H1 (cell line): ENCODE measurements around the gene COMMD1.

ENCODE experiments used
- ASH2L ChIP-seq: fragments of 200-600, 300-600 bp; sonication (generic); IDR thresholded peaks from one replicate; pipeline ENCODE4 v1.7.1; 2017; ENCODE audit warnings: low read length
- CBX8 ChIP-seq: fragments of 300-800, 300-1000 bp; sonication (generic); IDR thresholded peaks from 2 replicates; pipeline ENCODE4 v1.7.1; 2016; ENCODE audit warnings: low read depth, low read length, borderline replicate concordance
- CTCF ChIP-seq, 3 experiments: IDR thresholded peaks; 1 replicate in 2 of 3; 2 replicates in 1 of 3; pipeline versions ENCODE4 v1.5.1 to v1.6.1; 2011; ENCODE audit warnings: low read length in 3 of 3, mild to moderate bottlenecking in 3 of 3, inconsistent platforms in 2 of 3, low read depth in 1 of 3, moderate library complexity in 1 of 3; ENCODE audit not compliant: insufficient read depth in 1 of 3; ENCODE audit errors: control extremely low read depth in 1 of 3
- E2F6 ChIP-seq: IDR thresholded peaks from 2 replicates; pipeline ENCODE4 v1.6.1; 2012; ENCODE audit warnings: inconsistent platforms
- FOSL1 ChIP-seq: IDR thresholded peaks from 2 replicates; pipeline ENCODE4 v1.6.1; 2011; ENCODE audit warnings: mild to moderate bottlenecking, low read depth, low read length, moderate library complexity; ENCODE audit not compliant: insufficient read depth
- HDAC6 ChIP-seq: IDR thresholded peaks from one replicate; pipeline ENCODE4 v1.7.1; 2012; ENCODE audit warnings: low read depth, mild to moderate bottlenecking, inconsistent platforms, low read length, moderate library complexity
- JUND ChIP-seq: IDR thresholded peaks from 2 replicates; pipeline ENCODE4 v1.6.1; 2011; ENCODE audit warnings: mild to moderate bottlenecking, improper control_type of control experiment, low read length
- POLR2A ChIP-seq, 2 experiments: IDR thresholded peaks; 1 replicate in 1 of 2; 2 replicates in 1 of 2; pipeline ENCODE4 v1.6.1; 2011; ENCODE audit warnings: low read depth in 2 of 2, low read length in 2 of 2, mild to moderate bottlenecking in 2 of 2; ENCODE audit errors: control extremely low read depth in 1 of 2
- RNF2 ChIP-seq: fragments of 200-900, 300-1000 bp; sonication (generic); IDR thresholded peaks from 2 replicates; pipeline ENCODE4 v1.7.1; 2016; ENCODE audit warnings: borderline replicate concordance, low read depth, mild to moderate bottlenecking, antibody characterized with exemption, low read length; ENCODE audit not compliant: poor library complexity, severe bottlenecking; ENCODE audit errors: missing control alignments

GRCh38 chr2:62065243-62065642 is 159.8 kb downstream of the COMMD1 start:
- TF ChIP-seq POLR2A (IDR thresholded peaks at IDR 0.05; ENCODE audit: control extremely low read depth in 1 of 2, low read depth in 2 of 2, low read length in 2 of 2) (no peak), HDAC6 (no peak), ASH2L (no peak), CBX8 (no peak), CTCF (IDR thresholded peaks at IDR 0.05; ENCODE audit: control extremely low read depth in 1 of 3, insufficient read depth in 1 of 3, low read depth in 1 of 3, low read length in 3 of 3) (no peak), E2F6 (no peak), JUND (no peak), RNF2 (no peak), FOSL1 (no peak)
